Lower lobe of right lung (tissue), 2 donors: Measurements from ENCODE around the gene PLK3. TPM values are rescaled to one million over a fixed set of nuclear protein-coding genes. Genes with fewer than 3 reads are reported as not detected.
A peak's percentile ranks its signal among the peaks of the same experiment; 100 is the strongest.
"Not testable (repeated sequence)": the region's sequence is repeated elsewhere in the genome, so short reads cannot be mapped to it uniquely, and the experiment has no call there.

ENCODE experiments used
- ATAC-seq, 2 donors: fragments of 200-7000 bp; cut with Tn5 transposase; one replicate each; pipeline ENCODE4 v1.9.1; 2020 to 2022; ENCODE audit warnings: mild to moderate bottlenecking in 2 of 2, moderate library complexity in 2 of 2
- DNase-seq: peaks from one replicate; pipeline ENCODE4 v3.0.0-alpha.2; 2020
- H3K27ac ChIP-seq: fragments of 200-600 bp; one replicate; pipeline ENCODE4 v1.8.0; 2022
- H3K27me3 ChIP-seq: fragments of 200-600 bp; one replicate; pipeline ENCODE4 v1.8.0; 2022; ENCODE audit warnings: low read depth
- H3K36me3 ChIP-seq: fragments of 200-600 bp; one replicate; pipeline ENCODE4 v1.8.0; 2022; ENCODE audit warnings: mild to moderate bottlenecking
- H3K4me1 ChIP-seq: fragments of 200-600 bp; one replicate; pipeline ENCODE4 v1.8.0; 2022
- H3K4me3 ChIP-seq: fragments of 200-600 bp; one replicate; pipeline ENCODE4 v1.8.0; 2022; ENCODE audit warnings: mild to moderate bottlenecking
- H3K9me3 ChIP-seq: fragments of 200-600 bp; one replicate; pipeline ENCODE4 v1.8.0; 2022
- CTCF ChIP-seq: fragments of 200-600 bp; IDR thresholded peaks from one replicate; pipeline ENCODE4 v1.8.0; 2022; ENCODE audit warnings: antibody characterized with exemption, mild to moderate bottlenecking
- intact Hi-C: fragments of 100-400 bp; cut with DNase I; formaldehyde crosslinking; loops from one replicate; pipeline ENCODE4 v1.11.0; 2022
- total RNA-seq: library from RNA; stranded (reverse); fragmentation: NEBNext Ultra II Directional; extraction: Animal tissue kit (Norgen Biotek cat#: 25700); gene quantifications from one replicate; pipeline ENCODE4 v1.2.1, GENCODE V29; 2021
- donor health status: DM: no; HTN: yes; CAD: no; lungs with severe emphysema.

The PLK3 gene
- total RNA-seq, 1 donor from 2014 or later: 27.7 TPM

DNA sequence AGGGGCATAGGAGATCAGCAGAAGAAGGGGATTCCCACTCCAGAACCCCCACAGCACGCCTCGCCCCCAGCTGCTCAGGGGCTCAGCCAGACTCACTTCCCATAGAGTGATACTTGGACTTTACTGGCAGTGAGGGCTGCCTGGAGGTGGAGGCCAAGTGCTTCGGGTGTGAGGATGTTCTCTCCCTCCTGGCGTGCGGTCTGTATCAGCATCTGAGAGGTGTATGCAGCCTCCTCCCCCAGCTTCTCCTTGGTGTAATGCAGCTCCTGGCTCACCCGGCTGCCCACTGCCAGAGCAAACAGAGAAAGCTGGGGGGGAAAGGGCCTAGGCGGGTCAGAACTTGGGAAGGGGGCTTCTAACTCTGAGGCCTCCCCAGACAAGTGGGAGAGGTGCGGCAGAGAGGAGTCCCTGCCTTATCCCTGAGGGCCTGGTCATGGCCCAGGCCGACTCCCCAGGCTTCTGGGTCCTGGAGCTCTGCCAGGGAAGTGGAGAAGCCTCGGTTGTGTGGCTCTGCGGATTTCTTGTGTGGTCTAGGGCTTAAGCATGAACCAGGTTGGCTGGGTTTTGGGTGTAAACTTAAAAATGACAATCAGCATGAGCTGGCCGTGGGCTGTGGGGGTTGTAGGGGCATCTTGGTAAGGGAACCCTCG lies 32.0 kb downstream of the PLK3 start:
- Histone ChIP-seq H3K4me1 (peaks cover 26% of the 10 kb centered on the region), H3K27me3 (no peaks in the 10 kb centered on the region), H3K9me3 (no peaks in the 10 kb centered on the region), H3K36me3 (no peaks in the 10 kb centered on the region), H3K4me3 (no peak overlapping the region), H3K27ac (no peak overlapping the region)
- TF ChIP-seq CTCF: no peak
- intact Hi-C loops: no loop called here
- ATAC-seq (no peak), DNase-seq (no peak)

- Histone ChIP-seq H3K4me1 (peaks cover 26% of the 10 kb centered on the region), H3K36me3 (no peaks in the 10 kb centered on the region), H3K9me3 (no peaks in the 10 kb centered on the region), H3K4me3 (no peak overlapping the region), H3K27me3 (no peaks in the 10 kb centered on the region), H3K27ac (no peak overlapping the region)
- TF ChIP-seq CTCF: no peak
- DNase-seq (no peak), ATAC-seq (no peak)
- intact Hi-C loops: no loop called here
Measured at GRCh38 chr1:44834328-44834727, 34.2 kb downstream of the PLK3 start.

- Histone ChIP-seq H3K4me1 (peaks cover 17% of the 10 kb centered on the region), H3K27me3 (no peaks in the 10 kb centered on the region), H3K27ac (no peak overlapping the region), H3K4me3 (no peak overlapping the region), H3K36me3 (no peaks in the 10 kb centered on the region), H3K9me3 (no peaks in the 10 kb centered on the region)
- intact Hi-C loops: no loop called here
- peak; percentile 84 to 89 for ATAC-seq
- peak; percentile 87 for DNase-seq
- peak; percentile 85 for TF ChIP-seq CTCF
Measured at GRCh38 chr1:44835738-44836675, 35.8 kb downstream of the PLK3 start.

GRCh38 chr1:44838294-44838693 lies 38.1 kb downstream of the PLK3 start:
- H3K27ac ChIP-seq, H3K27me3 ChIP-seq, ATAC-seq, intact Hi-C loops, H3K4me3 ChIP-seq, H3K9me3 ChIP-seq, DNase-seq, H3K36me3 ChIP-seq: not testable (repeated sequence)
- H3K4me1 ChIP-seq: peaks cover 17% of the 10 kb centered on the region

GRCh38 chr1:44839576-44839975 lies 39.4 kb downstream of the PLK3 start:
- H3K4me1 ChIP-seq: peaks cover 21% of the 10 kb centered on the region
- no peaks in the 10 kb centered on the region for H3K27me3 ChIP-seq
- intact Hi-C loops: no loop called here
- no peak for TF ChIP-seq CTCF
- H3K27ac ChIP-seq: no peak overlapping the region
- no peak overlapping the region for H3K4me3 ChIP-seq
- H3K36me3 ChIP-seq: no peaks in the 10 kb centered on the region
- no peak for DNase-seq
- ATAC-seq: no peak
- H3K9me3 ChIP-seq: no peaks in the 10 kb centered on the region

- no peak overlapping the region for H3K27ac ChIP-seq
- no peaks in the 10 kb centered on the region for H3K36me3 ChIP-seq
- H3K4me3 ChIP-seq: peak overlapping the region; percentile 55
- ATAC-seq: no peak
- no peak for DNase-seq
- H3K27me3 ChIP-seq: no peaks in the 10 kb centered on the region
- peaks cover 13% of the 10 kb centered on the region for H3K4me1 ChIP-seq
- no peaks in the 10 kb centered on the region for H3K9me3 ChIP-seq
- TF ChIP-seq CTCF: no peak
- intact Hi-C loops: no loop called here
Measured at GRCh38 chr1:44842486-44842861, 42.3 kb downstream of the PLK3 start.
